ENCODE data around the gene SNCA. TPM values are rescaled to one million over a fixed set of nuclear protein-coding genes. Genes with fewer than 3 reads are reported as not detected.

Gene SNCA
- total and polyA plus RNA-seq, 2 of the 8 experiments (the other 6 are each of a cell fraction or from before 2014, with no cell fraction given): 8.5 to 16.8 TPM

GRCh38 chr4:89708903-89709421, 128.0 kb downstream of the SNCA start:
- H2AFZ ChIP-seq (ENCODE audit: low read length): no peak overlapping the region
- POLR2A ChIA-PET (ENCODE audit: partially characterized antibody): no interaction called here
- CTCF ChIA-PET (ENCODE audit: partially characterized antibody): interaction anchor here (0.9 to 1.8 kb wide), 3 partner anchors 8 to 99 kb away, joined by 3 to 4 read pairs (median 3); no protein-coding TSS in a partner anchor

More at GRCh38 chr4:89708903-89709421, 128.0 kb downstream of the SNCA start:
- no peak overlapping the region for H2BK15ac ChIP-seq (ENCODE audit: low read length)
- H3K23ac ChIP-seq (ENCODE audit: insufficient read length): no peak overlapping the region
- H2AK5ac ChIP-seq (ENCODE audit: low read depth, low read length): no peak overlapping the region
- H2BK12ac ChIP-seq (ENCODE audit: low read depth, low read length): no peak overlapping the region; the same call in 1 of the 2 replicates
- WGBS, 2 experiments (ENCODE audit: extremely low coverage in 1 of 2, insufficient coverage in 1 of 2, insufficient read length in 1 of 2, insufficient replicate concordance in 2 of 2, low coverage in 1 of 2, low lambda C conversion rate in 2 of 2, missing lambda C conversion rate in 1 of 2): 70% methylated on average over 2 of the region's 2 CpGs; no CpG with 5 or more reads in 1 of the 2 experiments
- no peak overlapping the region for H2BK120ac ChIP-seq (replicated peaks; ENCODE audit: low read depth, low read length)
- no peak overlapping the region for H4K91ac ChIP-seq (replicated peaks; ENCODE audit: insufficient read length, low read length)
- no peak overlapping the region for H3K4me3 ChIP-seq (ENCODE audit: extremely low read depth in 1 of 4, insufficient read depth in 2 of 4, low read depth in 3 of 4, low read length in 4 of 4)
- no peak overlapping the region for H2BK5ac ChIP-seq (ENCODE audit: low read depth, low read length)
- H4K5ac ChIP-seq (ENCODE audit: insufficient read length, low read depth, low read length): no peak overlapping the region
- H3K18ac ChIP-seq (ENCODE audit: extremely low read depth, low read length): no peak overlapping the region
- H3K79me1 ChIP-seq (ENCODE audit: low read depth, low read length): no peaks in the 10 kb centered on the region; the same call in 1 of the 2 replicates
- H4K8ac ChIP-seq (ENCODE audit: extremely low read depth, insufficient read depth, low read length): no peak overlapping the region
- H3K27me3 ChIP-seq (replicated peaks in 1 of 4; ENCODE audit: control insufficient read depth in 3 of 4, extremely low read depth in 1 of 4, insufficient read depth in 3 of 4, low read length in 3 of 4): no peaks in the 10 kb centered on the region
- no peak overlapping the region for H2BK20ac ChIP-seq (ENCODE audit: low read length)
- no peaks in the 10 kb centered on the region for H3K9me3 ChIP-seq (ENCODE audit: insufficient read depth in 2 of 2, low read depth in 1 of 2, low read length in 1 of 2)
- no peak overlapping the region for H3K14ac ChIP-seq (ENCODE audit: insufficient read length)
- peaks cover 0 to 5% (median 4%) of the 10 kb centered on the region in 4 experiments; a peak in 3 of 7 replicates for H3K4me1 ChIP-seq (replicated peaks in 1 of 4; ENCODE audit: control insufficient read depth in 3 of 4, insufficient read depth in 4 of 4, low read length in 3 of 4)
- no peaks in the 10 kb centered on the region for H3K23me2 ChIP-seq (ENCODE audit: low read depth, low read length)
- DNase-seq (ENCODE audit: low read depth in 1 of 2, low spot score in 2 of 2): no peak
- H3K4ac ChIP-seq (replicated peaks; ENCODE audit: insufficient read length, low read depth, low read length): no peak overlapping the region
- H3K56ac ChIP-seq (replicated peaks; ENCODE audit: insufficient read length, low read depth, low read length): no peak overlapping the region
- H3K79me2 ChIP-seq (ENCODE audit: control insufficient read depth in 1 of 2, insufficient read depth in 2 of 2, low read length in 2 of 2): no peaks in the 10 kb centered on the region
- no peak overlapping the region for H3K9ac ChIP-seq (replicated peaks in 1 of 4; ENCODE audit: extremely low read depth in 1 of 4, low read depth in 3 of 4, low read length in 3 of 4)
- TF ChIP-seq HDAC6 (IDR thresholded peaks at IDR 0.05; ENCODE audit: low read depth, low read length): no peak
- TF ChIP-seq CHD1 (IDR thresholded peaks at IDR 0.05; ENCODE audit: low read depth, low read length): no peak
- no peak for TF ChIP-seq CTCF (IDR thresholded peaks at IDR 0.05; ENCODE audit: control extremely low read depth in 1 of 3, insufficient read depth in 1 of 3, low read depth in 1 of 3, low read length in 3 of 3)
- H3K36me3 ChIP-seq (ENCODE audit: control insufficient read depth in 2 of 4, insufficient read depth in 4 of 4, low read length in 3 of 4): no peaks in the 10 kb centered on the region
- H3K4me2 ChIP-seq (ENCODE audit: insufficient read depth in 1 of 2, low read depth in 2 of 2, low read length in 2 of 2): no peak overlapping the region
- peak; percentile 60 for FAIRE-seq
- no peak overlapping the region for H3K27ac ChIP-seq (ENCODE audit: low read depth, low read length)
- no peaks in the 10 kb centered on the region for H4K20me1 ChIP-seq (replicated peaks in 1 of 2; ENCODE audit: control insufficient read depth in 1 of 2, insufficient read depth in 2 of 2, low read length in 2 of 2)
